ENCODE results near the gene AFAP1L1. TPM values are rescaled to one million over a fixed set of nuclear protein-coding genes. Genes with fewer than 3 reads are reported as not detected.
"Not testable (repeated sequence)": the region's sequence is repeated elsewhere in the genome, so short reads cannot be mapped to it uniquely, and the experiment has no call there.

Gene AFAP1L1
- polyA plus RNA-seq, 1 experiment = 1.3 TPM

DNA sequence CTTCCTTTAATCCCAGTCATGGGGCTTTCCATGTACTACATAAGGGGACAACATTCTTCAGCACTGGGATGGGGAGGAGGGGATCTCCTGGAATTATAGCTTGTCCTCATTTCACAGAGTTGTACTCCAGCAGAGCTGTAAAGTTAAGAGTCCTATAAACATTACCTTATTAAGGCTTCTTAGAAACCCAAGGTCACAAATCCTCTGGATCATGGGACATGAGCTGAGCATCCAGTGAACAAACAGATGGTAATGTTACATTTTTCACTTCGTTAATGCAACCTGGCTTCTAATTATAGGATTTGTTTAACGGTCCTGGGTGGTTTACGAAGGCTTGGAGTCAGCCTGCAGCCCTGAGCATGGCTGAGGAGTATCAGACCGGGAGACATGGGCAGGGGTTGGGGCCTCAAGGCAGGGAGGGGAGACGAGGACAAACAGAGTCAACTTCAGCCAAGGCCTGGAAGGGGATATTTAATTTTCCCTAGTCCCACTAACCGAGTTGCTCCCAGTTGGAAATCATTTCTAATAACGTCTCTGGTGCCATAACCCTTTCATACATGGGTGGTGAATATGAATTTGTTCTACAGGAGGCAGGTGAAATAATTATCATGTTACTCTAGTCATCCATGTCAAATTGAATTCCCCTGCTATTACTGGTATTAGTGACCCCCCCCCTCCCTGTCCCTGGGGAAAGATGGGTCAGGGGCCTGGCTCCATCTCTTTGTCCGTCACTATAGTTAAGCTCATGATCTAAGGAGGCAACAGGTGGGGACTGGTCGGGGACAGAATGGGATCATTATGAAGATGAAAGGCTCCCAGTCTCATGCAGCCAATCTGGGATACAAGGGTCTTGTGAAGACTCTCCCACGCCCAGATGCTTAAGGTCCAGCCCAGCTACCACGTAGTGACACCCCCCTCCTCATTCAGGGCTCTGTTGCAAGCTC lies 118.2 kb downstream of the AFAP1L1 start:
- POLR2A ChIA-PET = no interaction called here

DNA sequence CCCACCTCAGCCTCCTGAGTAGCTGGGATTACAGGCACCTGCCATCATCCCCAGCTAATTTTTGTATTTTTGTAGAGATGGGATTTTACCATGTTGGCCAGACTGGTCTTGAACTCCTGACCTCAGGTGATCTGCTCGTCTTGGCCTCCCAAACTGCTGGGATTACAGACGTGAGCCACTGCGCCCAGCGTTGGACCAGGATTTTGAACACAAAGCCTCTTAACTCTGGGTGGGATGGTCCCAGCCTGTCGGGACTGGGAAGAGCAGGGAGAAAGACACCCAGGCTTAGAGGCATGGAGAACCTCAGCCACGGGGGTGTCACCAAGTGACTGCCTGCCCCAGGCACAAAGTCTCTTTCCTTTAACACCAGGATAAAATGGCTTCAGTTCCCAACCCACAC lies 119.4 kb downstream of the AFAP1L1 start:
- H3K36me3 ChIP-seq (ENCODE audit: control insufficient read depth, insufficient read depth, low read length); H3K4me3 ChIP-seq (ENCODE audit: low read depth, low read length); H3K27me3 ChIP-seq (ENCODE audit: control insufficient read depth, insufficient read depth, low read length); DNase-seq (ENCODE audit: low read depth); POLR2A ChIA-PET: not testable (repeated sequence)
- CTCF ChIA-PET = interaction anchor here (0.6 to 1.6 kb wide), 2 partner anchors 169 to 227 kb away, joined by 3 to 7 read pairs; no protein-coding TSS in a partner anchor

More for the DNA sequence above, 118.2 kb downstream of the AFAP1L1 start:
- Histone ChIP-seq H3K36me3 (ENCODE audit: control insufficient read depth, insufficient read depth, low read length) (no peaks in the 10 kb centered on the region), H3K27me3 (ENCODE audit: control insufficient read depth, insufficient read depth, low read length) (no peaks in the 10 kb centered on the region), H3K4me3 (ENCODE audit: low read depth, low read length) (no peak overlapping the region)
- DNase-seq (ENCODE audit: low read depth) = no peak
- CTCF ChIA-PET = interaction anchor here (0.5 to 4.4 kb wide), 6 partner anchors 9 to 616 kb away, joined by 3 to 23 read pairs (median 6); no protein-coding TSS in a partner anchor
- TF ChIP-seq, protein P1, sequence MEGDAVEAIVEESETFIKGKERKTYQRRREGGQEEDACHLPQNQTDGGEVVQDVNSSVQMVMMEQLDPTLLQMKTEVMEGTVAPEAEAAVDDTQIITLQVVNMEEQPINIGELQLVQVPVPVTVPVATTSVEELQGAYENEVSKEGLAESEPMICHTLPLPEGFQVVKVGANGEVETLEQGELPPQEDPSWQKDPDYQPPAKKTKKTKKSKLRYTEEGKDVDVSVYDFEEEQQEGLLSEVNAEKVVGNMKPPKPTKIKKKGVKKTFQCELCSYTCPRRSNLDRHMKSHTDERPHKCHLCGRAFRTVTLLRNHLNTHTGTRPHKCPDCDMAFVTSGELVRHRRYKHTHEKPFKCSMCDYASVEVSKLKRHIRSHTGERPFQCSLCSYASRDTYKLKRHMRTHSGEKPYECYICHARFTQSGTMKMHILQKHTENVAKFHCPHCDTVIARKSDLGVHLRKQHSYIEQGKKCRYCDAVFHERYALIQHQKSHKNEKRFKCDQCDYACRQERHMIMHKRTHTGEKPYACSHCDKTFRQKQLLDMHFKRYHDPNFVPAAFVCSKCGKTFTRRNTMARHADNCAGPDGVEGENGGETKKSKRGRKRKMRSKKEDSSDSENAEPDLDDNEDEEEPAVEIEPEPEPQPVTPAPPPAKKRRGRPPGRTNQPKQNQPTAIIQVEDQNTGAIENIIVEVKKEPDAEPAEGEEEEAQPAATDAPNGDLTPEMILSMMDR (IDR thresholded peaks at IDR 0.05; ENCODE audit: insufficient read depth, low read depth, low read length) = no peak

Other genes starting within 250 kb of the AFAP1L1 start
- 1.5 and 1.9 TPM in 2 replicates for gene SH3TC2, start 208.8 kb upstream of the AFAP1L1 start, polyA plus RNA-seq (2011; rRNA removed)
- gene ABLIM3, start 130.4 kb upstream of the AFAP1L1 start, polyA plus RNA-seq (2011; rRNA removed) = 14.0 and 25.7 TPM in 2 replicates
- gene GRPEL2, start 73.6 kb downstream of the AFAP1L1 start, polyA plus RNA-seq (2011; rRNA removed) = 17.1 and 18.0 TPM in 2 replicates
- gene PCYOX1L, start 86.2 kb downstream of the AFAP1L1 start, polyA plus RNA-seq (2011; rRNA removed) = 10.2 and 12.8 TPM in 2 replicates
- gene IL17B, start 107.4 kb downstream of the AFAP1L1 start, polyA plus RNA-seq (2011; rRNA removed) = 0.49 and 0.90 TPM in 2 replicates